SH-SY5Y (cell line): ENCODE measurements around the gene DCBLD1.

Experiments used
- GATA2 ChIP-seq: IDR thresholded peaks from 2 replicates; pipeline ENCODE4 v1.6.1; 2011; ENCODE audit warnings: mild to moderate bottlenecking, low read depth, low read length
- GATA3 ChIP-seq: IDR thresholded peaks from 2 replicates; pipeline ENCODE4 v1.6.1; 2011; ENCODE audit warnings: low read depth, mild to moderate bottlenecking, low read length, moderate library complexity

The DCBLD1 gene

DNA sequence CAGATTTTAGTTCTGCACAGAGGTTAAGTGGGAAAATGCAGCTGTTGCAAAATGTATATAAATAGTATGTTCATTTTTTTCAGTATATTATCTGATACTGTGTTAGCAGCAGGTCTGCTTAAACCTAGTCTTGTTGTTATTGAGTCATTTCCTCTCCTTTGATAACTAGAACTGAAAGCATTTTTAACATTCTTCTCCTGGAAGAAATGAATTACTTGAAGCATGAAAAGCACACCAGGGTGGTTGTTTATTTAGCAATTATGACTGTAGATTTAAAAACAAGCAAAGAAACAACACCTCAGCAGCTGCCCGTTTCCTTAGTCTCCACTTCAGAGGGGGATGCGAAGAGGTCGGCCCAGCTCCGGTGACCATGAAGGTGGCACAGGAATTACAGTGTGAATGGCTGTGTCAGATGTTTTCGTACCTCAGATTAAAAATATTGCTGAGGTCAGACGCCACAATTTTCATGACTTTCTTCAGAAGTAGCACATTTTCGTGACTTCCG is 66.4 kb downstream of the DCBLD1 start:
- TF ChIP-seq GATA3, result no peak
- no peak for TF ChIP-seq GATA2

DNA sequence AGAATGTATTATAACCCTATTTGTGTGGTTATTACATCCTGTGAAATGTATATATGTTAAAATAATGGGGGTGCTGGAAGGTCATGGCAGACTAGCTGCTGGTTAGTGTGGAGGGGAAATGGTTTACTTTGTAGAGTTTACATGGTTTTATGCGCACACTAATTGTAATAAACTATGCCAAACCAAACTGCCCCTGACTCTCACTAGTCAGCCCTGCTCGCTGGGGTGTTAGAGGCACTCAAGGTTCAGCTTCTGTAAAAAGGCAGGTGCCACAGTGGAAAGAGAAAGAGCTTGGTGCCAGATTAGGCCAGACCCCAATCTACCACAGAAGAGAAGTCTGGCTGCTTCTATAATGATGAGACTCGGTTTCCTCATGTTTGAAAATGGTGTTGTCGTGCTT is 67.1 kb downstream of the DCBLD1 start:
- no peak for TF ChIP-seq GATA2
- no peak for TF ChIP-seq GATA3

DNA sequence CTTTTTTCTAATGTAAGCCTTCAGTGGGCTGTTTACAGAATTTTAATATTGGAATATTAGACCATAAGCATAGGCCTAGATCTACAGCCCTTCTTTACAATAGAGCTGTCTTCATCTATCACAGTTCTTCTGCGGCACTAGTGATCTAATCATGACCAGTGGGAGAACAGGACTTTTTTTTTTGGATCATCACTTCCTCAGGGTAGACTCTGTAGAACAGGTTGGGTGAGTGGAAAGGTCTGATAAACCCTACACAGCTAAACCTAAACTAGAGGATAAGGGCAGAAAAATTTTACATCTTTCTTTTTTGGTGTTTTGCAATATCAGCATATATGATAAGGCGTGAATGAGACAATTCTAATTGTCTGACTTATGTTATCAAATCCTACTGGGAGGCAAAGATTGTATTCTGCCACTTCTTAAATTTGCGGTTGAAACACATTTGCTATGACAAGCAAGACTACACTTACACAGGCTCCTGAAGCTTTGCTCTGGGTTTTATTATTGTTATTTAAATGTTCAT is 67.7 kb downstream of the DCBLD1 start:
- TF ChIP-seq GATA2, result no peak
- TF ChIP-seq GATA3, result no peak

DNA sequence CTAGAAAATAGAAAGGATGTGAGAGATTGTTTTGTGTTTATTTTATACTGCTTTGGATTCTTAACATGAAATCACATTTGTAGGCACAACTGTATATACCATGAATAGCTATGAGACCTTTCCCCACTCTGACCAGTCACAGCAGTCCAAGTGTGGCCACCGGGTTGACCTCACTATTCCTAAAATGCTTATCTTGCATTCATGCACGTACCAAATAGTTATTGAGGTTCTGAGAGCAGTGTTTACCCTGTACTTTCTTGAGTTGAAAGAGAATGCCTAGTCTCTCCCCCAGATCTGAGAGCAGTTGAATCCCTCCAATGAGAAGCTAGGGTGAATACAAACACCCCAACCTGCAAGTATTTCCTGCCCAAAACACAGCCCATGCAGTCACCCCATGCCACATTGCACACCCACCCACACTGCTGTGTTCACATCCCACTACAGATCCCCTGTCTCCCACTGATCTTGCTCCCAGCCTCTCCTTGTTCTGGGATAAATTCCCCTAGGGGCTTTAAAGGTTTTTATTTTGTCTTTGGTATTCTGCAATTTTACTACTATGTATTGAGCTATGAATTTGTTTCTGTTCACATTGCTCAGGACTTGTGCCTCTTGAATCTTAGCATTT is 68.3 kb downstream of the DCBLD1 start:
- TF ChIP-seq GATA3 (no peak), GATA2 (no peak)

DNA sequence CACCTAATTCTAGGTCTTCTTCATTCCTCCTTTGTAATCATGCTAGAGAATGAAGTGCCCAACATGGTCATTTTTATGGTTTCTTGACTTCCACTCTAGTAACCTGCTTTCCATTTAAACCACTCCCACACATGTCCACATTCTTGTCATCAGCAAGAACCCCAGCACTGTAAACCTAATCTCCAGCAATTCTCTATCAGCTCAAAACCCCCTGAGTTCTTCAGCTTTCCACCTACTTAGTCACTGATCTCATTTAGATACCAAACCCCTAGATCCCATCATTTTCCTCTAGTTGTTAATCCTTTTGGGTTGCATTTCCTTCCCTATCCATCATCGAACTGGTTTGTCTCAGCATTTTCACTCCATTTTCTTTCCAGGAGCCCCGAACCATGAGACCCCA is 70.1 kb downstream of the DCBLD1 start:
- no peak for TF ChIP-seq GATA3
- no peak for TF ChIP-seq GATA2

DNA sequence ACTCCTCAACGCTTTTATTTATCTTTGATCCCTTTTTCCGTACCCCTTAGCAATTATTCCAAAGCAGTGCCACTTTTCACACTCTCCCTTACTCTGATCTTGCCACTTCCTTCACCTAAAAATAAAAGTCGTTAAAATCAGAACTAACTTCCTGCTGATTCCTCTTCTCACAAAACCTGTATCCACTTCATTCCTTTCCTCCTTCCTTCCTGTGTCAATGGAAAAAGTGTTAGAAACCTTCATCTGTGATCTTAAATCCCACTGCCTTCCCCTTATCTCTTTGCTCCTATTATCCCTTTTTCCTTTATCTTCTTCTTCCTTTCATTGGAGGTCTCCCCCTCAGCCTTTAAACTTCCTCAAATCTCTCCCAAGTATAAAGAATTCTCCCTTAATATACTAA is 70.7 kb downstream of the DCBLD1 start:
- TF ChIP-seq GATA3, result no peak
- TF ChIP-seq GATA2, result no peak

DNA sequence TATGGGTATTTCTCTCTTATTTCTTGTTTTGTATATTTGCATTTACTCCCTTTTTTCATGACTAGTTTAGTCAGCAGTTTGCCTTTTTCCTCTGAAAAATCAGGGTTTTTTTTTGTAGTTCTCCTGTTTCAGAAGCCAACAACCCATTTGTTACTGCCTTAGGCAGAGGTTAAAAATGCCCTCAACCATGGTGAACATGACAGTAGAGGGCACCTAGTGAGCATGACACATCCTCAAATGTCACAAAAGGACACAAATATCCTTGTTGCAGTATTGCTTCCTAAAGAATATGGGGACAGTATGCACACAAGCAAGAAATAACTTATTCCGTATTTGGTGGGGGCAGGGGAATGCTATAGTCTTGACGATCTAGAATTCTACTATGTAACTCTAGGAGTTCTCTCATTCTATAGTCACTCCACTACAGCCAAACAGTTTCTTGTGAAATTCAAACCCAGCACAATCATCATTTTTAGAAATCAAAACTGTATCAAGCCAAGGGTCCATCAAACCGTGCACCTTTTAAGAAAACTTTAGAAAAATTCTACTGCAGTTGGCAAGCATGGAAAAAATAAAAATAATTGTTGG is 72.9 kb downstream of the DCBLD1 start:
- TF ChIP-seq GATA3, result no peak
- TF ChIP-seq GATA2, result no peak

DNA sequence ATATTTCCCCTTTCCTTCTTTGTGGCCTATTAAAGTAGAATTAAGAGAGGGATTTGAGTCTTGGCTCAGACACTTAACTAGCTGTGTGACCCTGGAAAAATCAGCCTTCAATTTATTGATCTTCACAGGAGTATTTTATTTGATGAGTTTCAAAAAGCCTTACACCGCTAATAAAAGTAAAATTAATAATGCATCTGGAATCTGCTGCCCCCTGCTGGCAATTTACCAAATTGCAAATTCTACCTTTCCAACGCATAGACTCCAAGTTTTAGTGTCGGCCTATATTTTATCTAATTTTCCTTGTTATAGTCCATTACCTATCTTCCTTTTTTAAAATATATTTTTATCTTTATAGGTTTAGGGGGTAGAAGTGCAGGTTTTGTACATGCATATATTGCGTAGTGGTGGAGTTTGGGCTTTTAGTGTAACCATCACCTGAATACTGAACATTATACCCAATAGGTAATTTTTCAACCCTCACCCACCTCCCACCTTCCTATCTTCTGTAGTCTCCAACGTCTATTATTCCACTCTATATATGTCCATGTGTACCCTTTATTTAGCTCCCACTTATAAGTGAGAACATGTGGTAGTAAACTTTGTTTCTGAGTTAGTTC is 73.5 kb downstream of the DCBLD1 start:
- TF ChIP-seq GATA3, result no peak
- no peak for TF ChIP-seq GATA2

DNA sequence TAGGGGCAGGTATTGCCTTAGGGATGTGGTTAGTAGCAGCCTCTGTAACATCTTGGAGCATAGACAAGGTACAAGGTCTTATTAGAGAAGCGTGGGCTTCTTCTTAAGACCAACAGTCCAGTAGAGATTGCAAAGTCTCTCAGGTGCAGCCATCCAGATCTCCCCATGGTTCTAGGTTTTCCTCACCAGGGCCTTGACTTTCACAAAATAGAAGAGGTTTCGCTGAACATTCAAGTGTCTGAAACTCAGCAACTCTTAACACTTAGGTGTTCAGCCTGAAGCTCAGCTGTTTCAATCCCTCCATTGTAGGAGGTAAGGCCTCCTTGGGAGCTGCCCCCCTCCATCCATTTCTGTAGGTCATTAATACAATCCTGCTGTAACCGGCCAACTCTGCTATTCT is 75.5 kb downstream of the DCBLD1 start:
- TF ChIP-seq GATA3 (no peak), GATA2 (no peak)

DNA sequence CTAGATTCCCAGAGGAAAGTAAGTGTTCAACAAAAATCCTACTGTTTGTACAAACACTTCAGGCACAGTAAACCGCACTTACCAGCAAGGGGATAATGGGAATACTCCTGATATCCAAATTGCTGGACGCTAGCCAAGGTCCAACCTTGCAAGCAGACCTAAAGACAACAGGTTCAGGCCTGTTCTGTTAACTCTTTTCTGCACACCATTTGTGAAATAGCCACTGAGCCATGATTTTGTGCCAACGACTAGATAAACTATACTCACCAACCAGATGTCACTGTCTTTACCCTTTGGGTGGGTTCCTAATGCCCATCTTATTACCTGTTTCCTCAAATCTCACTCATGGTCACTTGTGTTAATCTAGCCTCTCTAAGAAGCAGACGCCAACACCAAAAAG is 76.3 kb downstream of the DCBLD1 start:
- no peak for TF ChIP-seq GATA3
- no peak for TF ChIP-seq GATA2

DNA sequence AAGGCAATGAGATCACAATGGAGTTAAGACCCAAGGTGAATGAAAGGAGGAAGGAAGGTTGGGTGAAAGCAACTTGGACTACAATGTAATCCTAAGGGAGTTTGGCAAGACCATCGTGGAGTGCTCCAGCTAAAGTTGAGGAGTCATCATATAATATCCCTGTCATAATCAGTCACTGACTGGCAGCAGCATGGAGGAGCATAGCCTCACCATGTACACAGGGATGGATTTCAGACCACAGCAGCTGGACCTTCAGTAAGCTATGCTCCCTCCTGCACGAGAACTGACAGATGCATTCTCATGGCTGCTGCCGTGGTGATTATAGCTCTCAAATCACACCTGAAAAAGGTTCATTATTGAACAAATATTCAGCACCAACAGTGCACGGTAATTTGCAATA is 76.8 kb downstream of the DCBLD1 start:
- TF ChIP-seq GATA2, result no peak
- TF ChIP-seq GATA3, result no peak

DNA sequence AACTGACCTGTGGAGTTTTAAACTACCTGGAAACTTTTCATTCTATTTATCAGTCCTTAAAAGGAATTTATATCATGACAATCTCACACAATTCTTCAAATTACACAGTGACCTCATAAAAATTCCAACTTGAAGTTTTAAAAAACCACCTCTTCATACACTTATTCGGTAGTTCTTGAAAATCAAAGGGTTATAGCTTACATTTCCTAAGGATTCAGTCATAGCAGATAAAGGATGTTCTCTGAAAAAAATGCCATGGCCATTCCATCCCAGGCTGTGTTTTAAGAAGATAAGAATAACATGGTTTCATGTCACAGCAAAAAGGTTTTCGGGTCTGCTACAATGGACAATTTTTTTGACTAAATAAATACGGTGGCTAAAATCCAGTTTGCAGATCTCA is 78.7 kb downstream of the DCBLD1 start:
- TF ChIP-seq GATA3 (no peak), GATA2 (no peak)

DNA sequence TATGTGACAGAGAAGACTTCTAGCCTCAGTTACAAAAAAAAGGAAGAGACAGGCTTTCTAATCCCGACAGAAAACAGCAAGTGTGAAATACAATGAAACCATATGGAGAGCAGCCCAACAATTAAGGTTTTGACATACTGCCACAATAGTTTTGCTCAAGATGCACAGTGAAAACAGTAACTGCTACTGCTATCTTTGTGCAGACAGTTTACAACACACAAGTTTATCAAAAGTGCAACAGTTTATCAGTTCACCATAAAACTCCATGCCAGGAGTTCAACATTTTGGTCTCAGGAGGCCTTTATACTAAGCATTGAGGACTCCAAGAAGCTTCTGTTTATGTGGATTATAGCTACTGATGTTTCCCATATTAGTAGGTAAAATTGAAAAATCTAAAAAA is 82.2 kb downstream of the DCBLD1 start:
- no peak for TF ChIP-seq GATA3
- no peak for TF ChIP-seq GATA2

DNA sequence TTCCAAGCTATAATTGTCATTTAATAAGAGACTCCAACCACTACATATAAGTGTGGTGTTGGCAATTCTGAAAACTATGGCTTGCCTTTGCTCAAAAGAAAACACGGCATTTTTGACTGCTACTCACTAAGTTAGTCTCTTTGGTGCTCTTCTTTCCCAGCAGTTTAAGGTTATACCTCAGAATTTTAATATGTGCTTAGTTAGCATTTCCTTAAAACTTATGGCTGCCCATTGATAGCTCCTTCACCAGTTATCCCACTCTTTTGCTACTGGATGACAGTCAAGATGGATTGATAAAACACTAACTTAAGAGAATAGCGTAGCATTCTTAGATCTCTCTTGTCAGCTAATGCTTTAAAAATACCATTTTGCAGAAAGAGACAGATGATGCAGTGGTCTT is 85.8 kb downstream of the DCBLD1 start:
- no peak for TF ChIP-seq GATA2
- no peak for TF ChIP-seq GATA3
